CD1c-positive myeloid dendritic cell (primary cell): ENCODE measurements around the gene NEURL1B.

ENCODE experiments used
- DNase-seq: peaks from one replicate; pipeline ENCODE4 v3.0.0-alpha.2; 2016; ENCODE audit errors: extremely low spot score

The NEURL1B gene

DNA sequence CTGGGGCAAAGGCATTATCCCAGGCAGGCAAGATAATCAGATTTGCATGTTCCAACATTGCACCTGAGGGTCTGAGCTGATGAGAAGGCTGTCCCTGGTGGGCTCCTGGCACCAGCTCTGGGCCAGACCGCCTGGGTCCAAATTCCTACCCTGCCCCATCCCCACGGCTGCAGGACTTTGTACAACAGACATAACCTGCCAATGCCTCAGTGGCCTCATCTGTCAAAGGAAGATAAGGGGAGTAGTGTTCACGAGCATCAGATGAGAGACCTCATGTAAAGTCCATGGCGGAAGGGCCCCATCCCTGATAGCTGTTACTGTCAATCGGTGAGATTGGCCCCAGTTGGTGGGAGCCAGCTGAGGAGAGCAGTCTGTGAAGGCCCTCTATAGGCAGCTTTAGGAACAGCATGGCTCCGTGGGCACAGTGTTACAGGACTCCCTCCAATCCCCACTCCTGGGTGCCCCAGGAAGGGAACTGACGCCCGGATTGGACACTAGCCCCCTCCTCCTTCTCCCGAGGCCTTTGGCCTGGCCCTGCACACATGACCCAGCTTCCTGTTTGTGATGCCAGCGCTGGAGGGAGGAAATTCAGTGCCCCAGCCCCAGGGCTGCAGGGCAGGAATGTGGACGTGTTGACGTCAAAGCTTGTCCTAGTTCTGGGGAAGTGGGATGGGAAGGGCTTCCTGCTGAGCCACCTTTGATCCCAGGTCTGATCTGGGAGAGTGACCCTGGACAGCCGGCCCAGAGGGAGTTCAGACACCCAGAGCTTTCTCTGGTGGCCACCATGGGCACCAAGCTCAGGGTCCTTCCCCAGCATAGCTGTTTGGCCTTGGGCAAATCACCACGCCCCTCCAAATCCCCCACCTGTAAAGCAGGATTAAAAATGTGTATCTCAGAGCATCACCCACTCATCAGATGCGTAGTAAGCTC is 73.7 kb downstream of the NEURL1B start:
- DNase-seq: peak; percentile 95

DNA sequence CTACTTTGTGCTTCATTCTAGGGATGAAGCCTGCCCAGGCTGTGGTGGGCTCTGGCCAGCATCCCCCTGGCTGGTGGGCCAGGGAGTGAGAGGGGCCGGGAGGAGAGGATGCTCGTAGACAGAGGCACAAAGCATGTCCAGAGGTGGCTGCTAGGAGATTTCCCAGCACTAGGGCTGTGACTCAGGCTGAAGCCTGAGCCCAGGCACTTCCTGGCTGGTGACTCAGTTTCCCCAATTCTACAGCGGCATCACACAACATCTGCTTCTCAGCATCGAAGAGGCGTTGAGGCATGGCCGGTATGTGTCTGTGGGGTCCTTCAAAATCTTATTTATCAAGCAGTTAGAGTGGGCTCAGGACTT is 74.3 kb downstream of the NEURL1B start:
- no peak for DNase-seq

DNA sequence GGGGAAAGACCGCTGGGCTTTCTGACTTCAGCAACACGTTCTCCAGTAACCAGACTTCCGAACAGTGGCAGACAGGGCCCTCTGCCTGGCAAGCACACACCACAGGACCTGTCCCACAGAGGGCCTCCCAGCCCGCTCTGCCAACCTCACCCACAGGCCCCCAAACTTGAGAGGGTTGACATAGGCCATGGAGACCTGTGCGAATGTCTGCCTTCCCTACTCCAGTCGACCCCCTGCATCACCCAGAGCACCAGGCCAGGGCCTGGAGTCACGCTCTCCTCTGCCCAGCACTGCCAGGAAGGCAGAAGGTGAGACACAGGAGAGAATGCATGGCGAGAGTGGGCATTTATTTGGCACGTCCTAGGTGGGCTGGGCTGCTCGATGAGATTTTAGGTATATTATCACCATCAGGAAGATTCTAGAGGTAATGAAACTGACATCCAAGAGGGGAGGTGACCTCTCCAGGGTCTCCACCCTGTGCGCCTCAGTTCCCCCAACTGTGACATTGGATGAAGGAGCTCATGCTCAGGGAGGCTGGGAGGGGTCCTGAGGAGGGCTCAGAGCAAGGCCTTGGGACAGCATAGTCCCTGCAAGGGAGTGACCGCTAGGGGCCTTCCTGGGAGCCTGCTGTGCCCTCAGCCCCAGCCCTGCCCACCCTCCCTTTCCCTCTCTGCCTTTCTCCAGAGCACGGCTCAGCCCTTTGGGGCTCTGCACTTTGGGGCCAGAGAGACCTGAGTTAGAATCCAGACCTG is 75.0 kb downstream of the NEURL1B start:
- no peak for DNase-seq

DNA sequence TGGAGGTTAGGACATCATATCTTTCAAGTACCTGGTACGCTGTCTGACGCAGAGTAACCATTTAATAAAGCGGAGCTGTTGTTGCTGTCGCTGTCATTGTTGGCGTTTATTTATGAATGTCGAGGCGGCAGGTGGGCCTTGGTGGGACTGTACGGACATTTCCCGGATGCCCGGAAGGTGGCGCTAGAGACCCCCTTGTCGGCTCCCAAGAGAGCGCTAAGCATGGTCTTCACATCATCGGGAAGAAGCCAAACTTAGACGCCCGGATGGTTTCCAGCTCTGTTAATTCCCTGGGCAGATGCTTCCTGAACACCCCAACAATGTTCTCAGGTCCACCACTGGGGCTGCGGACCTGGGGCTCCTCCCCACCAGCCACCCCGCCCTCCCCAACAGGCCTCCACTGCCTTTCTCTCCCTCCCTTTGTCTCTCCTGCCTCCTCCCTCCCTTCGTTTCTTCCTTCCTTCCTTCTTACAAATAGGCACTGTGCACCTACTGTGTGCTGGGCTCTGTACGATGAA is 75.8 kb downstream of the NEURL1B start:
- peak; percentile 86 for DNase-seq

DNA sequence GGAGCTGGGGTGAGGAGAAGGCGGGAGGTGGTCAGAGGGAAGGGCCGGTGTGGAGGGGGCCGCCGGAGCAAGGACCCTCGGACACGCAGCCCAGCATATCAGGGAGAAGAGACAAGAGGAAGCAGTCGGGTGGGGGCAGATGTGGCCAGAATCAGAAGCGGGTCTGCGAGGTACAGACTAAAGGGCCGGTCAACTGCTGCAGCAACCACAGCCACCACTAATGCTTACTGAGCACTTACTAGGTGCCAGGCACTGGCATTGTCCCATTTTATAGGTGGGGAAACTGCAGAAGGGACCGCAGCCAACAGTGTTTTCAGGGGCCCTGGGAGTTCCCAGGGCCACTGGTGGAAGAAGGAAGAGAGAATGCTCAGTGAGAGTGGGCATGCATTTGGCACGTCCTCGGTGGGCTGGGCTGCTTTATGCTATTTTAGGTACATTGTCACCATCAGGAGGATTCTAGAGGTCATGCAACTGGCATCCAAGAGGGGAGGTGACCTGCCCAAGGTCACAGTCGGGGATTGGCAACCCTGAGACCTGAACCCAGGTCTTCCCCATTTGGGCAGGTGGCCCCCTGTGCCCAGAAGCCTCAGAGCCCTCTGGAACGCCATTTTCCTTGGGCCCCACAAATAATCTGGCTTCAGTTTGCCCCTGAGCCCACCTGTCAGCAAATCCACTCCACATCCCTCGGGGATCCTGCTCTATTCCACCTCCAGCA is 76.6 kb downstream of the NEURL1B start:
- DNase-seq: no peak

DNA sequence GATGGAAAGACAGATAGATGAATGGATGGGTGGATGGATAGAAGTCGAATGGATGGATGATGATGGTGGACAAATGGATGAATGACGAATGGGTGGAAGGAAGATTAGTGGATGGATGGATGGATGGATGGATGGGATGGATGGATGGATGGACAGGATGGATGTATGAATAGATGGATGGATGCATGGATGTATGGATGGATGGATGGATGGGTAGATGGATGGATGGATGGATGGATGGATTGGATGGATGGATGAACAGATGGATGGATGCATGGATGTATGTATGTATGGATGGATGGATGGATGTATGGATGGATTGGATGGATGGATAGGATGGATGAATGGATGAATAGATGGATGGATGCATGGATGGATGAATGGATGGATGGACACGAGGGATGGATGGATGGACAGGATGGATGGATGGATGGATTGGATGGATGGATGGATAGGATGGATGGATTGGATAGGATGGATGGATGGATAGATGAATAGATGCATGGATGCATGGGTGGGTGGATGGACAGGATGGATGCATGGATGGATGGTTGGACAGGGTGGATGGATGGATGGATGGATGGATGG is 77.6 kb downstream of the NEURL1B start:
- DNase-seq: no peak

DNA sequence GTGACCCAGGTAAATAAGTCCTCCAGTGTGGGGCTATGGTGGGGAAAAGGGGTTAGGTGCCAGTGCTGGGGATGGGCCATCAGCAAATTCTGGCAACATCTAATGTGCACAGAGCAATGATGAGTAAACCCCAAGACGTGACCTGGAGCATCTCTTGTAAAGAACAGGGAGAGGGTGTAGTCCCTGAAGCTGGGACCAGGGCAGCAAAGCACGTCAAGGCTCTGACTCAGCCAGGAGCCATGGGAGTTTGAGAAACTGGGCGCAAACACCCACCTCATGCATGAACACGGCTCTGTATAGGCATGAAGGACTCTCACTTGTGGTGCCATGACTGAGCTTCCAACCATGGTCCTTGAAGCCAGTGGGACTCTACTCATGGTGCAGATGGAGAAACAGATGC is 78.1 kb downstream of the NEURL1B start:
- no peak for DNase-seq

DNA sequence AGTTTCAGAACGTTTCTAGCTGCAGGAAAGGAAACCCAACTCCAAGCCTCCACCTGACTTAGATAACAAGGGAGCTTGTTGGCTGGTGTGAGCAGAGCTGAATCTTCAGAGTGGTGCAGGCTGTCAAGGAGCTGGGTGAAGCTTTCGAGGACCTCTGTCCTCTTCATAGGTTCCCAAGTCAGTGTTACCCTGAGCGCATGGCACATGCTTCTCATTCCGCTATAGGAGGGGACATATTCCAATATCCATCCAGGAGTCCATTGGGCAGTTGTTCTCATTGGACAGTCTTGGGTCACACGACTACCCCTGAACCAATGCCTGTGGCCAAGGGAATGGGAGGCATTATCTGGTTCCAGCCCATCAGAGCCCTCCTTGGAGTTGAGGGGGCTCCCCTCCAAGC is 79.6 kb downstream of the NEURL1B start:
- DNase-seq: no peak

DNA sequence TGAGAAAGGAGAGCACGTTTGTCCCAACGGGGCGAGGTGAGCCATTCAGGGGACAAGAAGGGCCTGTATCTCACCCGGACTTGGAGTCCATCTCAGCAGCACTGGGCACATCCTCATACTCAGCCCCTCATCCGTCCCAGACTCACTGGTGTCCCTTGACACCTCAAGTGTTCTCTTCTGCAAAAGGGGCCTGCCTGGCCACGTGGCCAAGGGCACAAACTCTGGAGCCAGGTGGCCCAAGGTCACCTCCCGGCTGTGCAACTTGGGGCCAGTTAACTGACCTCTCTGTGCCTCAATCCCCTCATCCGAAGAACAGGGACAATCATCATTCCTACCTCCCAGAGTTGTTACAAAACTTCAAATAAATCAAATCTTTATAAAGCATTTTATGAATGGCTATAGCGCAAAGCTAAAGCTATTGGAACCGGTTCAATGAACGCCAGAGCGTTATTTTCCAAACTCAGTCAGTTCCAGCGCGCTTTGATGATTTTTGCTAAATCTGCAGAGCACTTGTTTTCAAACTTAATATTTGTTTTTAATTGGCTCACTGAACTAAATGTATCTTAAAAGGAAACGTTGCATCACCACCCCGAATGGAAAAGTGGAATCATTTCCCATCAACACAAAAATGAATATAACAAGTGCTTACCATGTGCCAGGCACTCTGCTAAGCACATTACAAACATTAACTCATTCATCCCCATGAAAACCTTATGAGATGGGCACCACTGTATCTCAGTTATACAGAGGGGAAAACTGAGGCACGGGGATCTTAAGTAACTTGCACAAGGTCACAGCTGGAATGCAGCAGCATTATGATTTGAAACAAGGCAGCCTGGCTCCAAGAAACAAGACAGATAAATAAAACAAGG is 80.6 kb downstream of the NEURL1B start:
- DNase-seq: no peak

DNA sequence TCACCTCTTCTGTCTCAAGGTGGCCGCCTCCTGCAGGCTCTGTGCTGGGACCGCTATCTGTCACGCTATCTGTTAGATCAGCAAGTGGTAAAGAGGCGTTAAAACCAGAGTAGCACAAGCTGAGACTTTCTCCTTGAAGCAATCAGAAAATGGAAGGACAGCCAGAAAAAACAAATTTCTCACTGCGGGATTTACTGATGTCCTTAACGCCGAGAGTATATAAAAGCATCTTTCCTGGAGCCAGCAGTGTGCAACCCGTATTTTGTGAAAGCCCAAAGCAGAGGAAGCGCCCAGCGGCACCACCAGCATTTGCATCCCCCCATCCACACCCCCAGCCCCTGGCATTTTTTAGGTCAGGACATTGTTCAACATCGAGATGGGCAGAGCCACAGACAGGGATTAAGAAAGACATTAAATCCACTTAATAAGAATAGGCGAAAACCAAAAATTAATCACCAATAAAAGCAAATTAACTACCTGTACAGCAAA is 81.3 kb downstream of the NEURL1B start:
- DNase-seq: no peak

DNA sequence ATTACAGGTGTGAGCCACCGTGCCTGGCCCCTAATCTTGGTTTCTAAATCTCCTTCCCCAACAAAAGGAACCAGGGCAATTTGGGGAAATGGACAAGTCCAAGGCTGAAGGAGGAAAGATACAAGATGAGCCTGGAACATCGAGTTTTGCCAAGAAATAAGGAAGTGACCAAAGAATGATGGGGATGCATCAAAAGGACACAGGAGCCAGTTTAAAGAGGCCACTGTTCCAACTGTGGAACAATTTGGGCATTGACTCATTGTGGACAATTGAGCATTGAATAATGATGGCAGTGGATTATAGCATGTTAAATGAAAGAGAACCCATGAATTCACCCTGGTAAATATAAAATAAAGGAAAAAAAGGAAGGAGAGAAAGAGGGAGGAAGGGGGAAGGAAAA is 82.4 kb downstream of the NEURL1B start:
- DNase-seq: no peak

DNA sequence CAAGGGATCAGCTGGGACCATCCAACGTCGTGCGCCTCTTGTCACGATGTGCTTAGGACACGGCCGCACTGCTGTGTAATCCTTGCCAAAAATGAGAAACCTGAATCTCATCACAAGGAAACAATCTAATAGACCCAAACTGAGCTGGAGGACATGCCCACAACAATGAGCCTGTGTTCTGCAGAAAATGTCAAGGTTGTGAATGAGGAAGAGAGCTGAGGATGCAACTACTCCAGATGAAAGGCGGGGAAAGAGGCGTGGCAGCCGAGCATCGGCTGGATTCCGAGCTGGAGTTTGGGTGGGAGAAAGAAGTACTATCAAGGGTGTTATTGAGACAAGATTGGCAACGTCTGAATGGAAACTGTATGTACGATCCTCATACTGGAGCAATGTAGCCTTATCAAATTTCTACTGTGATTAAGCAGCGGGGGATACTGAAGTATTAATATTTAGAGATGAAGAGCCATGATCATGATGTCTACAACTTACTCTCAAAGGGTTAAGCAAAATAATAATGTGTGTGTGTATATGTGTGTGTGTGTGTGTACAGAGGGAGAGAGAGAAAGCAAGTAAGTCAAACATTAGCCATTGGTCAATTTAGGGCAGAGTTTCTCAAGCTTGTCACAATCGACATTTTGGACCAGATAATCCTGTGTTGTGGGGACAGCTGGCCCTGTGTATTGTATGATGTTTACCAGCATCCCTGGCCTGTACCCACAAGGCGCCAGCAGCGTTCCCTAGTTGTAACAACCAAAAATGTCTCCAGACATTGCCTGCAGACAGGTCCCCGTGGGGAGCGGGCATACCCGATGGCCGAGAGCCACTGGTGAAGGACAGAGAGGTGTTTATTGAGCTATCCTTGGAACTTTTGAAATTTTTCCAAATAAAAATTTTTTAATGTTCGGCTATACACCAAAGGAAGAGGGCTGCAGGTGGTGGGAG is 83.5 kb downstream of the NEURL1B start:
- no peak for DNase-seq

DNA sequence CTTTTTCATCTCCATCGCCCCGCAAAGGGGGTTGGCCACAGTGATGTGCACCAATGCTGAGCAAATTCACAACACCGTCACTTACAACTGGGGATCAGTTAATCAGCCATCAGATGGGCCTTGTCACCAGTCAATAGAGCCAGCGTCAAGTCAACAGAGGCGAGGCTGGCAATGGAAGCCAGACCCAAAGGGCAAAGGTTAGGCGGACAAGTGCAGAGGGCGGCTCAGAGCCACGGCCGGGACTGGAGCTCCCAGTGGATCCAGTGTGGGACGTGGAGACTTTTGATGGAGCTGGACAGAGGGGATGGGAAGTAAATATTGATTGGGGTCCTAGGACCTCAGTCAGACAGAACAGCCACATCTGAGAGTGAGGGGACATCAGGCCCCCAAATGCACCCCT is 84.2 kb downstream of the NEURL1B start:
- no peak for DNase-seq

DNA sequence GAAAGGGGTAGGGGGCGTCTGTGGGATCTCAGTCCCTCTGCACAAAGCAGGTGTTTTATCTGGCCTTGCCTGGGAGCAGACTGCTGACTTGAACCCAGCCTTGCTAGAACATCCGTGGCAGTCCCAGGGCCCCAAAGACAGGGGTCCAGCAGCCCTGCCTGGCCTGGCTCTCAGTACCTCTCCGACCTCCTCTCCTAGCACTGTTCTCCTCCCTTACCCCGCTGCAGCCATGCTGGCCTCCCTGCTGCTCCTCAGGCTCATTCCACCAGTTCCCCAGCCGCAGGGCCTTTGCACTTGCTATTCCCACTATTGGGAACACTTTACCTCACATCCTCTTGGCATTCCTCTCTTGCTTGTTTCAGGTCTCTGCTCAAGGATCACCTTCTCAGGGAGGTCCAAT is 84.7 kb downstream of the NEURL1B start:
- DNase-seq: no peak

DNA sequence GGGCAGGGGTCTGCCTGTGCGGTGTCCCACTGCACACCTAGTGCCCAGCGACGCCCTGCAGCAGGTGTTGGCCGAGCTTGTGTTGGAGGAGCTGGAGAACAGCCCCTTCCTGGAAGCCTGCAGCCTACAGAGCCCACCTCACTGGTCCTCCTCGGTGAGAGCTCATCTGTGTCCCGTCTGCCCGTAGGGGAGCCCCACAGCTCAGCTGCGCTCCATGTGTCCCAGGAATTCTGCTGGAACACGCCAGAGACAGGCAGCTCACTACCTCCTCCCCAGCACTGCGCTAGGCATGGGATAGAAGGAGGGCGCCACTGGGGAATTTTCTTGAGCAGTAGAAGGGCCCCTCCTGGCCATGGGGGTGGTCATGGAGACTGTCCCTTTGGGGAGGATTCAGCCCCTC is 85.9 kb downstream of the NEURL1B start:
- no peak for DNase-seq

DNA sequence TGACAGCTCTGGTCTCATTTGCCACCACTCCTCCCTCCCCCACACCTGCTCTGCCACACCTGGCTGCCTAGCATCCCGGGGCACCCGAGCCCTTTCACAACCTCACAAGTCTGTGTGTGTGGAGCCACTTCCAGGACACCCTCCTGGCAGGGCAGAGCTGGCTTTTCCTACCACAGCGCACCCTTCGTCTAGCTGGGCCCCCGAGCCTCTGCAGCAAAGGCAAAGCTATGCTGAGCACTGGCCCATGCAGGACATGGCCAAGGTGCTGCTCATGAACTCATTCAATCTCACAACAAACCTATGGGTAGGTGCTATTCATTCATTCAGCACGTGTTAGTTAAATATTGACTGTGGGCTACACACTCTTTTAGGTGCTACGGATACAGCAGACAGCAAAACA is 86.5 kb downstream of the NEURL1B start:
- DNase-seq: no peak

DNA sequence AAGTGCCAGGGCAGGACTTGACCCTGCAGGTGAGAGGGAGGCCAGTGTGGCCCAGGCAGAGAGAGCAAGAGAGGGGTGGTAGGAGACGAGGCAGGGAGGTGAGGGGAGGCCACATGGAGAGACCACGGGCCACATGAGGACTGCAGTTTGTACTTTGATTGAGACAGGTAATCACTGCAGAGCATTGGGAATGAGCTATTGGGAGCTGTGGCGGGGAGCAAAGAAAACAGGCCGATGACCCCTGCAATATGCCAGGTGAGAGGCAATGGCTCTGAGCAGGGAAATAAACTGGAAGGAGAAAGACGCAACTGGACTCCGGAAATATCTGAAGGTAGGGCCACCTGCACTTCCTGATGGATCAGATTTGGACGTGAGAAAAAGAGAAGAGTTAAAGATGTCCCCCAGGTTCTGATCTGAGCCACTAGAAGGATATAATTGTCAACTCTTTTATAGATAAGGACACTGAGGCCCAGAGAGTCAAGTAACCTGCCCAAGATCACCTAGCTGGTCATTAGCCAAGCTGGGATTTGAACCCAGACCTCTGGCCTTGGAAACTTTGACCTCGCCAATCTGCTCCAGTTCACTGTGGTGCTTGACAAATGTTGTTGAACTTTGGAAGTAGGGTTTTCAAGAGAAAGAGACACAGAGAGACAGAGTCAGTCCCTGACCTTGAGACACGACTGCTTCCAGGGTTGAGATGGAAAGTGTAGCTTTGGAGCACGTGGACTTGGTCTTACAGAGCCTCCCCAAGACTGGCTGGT is 87.6 kb downstream of the NEURL1B start:
- DNase-seq: no peak

DNA sequence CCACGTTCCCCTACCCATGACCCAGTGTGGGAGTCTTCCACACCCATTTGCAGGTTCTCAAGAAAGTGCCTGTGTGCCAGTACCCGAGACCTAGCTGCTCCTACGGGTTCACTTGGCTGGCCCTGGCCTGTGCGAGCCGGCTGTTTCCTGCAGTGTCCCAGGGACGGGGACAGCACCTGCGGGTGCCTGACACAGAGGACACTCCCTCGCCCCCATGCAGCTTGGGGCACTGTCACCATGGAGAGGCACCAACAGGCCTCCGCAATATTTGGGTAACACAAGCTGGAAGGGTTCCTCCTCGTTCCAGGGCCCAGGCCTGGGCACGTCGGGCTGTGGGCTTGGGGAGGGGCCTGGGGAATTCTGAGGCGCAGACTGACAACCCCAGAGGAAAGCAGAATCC is 88.5 kb downstream of the NEURL1B start:
- DNase-seq: no peak

DNA sequence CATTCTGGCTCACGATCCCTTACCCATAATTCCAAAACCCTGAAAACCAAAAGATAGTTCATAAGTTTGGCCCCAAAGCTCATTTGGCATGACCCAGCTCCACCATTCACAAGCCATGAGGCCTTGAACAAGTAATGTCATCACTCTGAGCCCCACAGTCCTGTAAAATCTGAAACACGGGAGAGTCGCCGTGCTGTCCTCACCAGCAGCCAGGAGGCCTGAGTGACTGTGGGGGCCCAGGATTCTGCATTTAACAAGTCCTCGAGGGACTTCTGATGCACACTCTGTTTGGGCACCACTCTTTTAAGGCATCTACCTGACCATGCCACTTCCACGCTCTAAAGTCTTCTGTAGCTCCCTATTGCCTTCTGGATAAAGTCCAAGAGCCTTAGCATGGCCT is 89.2 kb downstream of the NEURL1B start:
- DNase-seq: no peak
